Measurements from ENCODE around the gene BANP. TPM values are rescaled to one million over a fixed set of nuclear protein-coding genes. Genes with fewer than 3 reads are reported as not detected.
A peak's percentile ranks its signal among the peaks of the same experiment; 100 is the strongest.

Gene BANP
- total and polyA plus RNA-seq, 2 of the 8 experiments (the other 6 are each of a cell fraction or from before 2014, with no cell fraction given): 25.8 to 39.8 TPM

GRCh38 chr16:87921236-87921773 lies 29.9 kb upstream of the BANP start:
- no peak overlapping the region for H2BK15ac ChIP-seq (ENCODE audit: low read length)
- no peak overlapping the region for H2BK12ac ChIP-seq (ENCODE audit: low read depth, low read length)
- no peak overlapping the region for H3K27ac ChIP-seq (ENCODE audit: low read depth, low read length)
- no peaks in the 10 kb centered on the region for H3K23me2 ChIP-seq (ENCODE audit: low read depth, low read length)
- WGBS, 2 experiments (ENCODE audit: extremely low coverage in 1 of 2, insufficient coverage in 1 of 2, insufficient read length in 1 of 2, insufficient replicate concordance in 2 of 2, low coverage in 1 of 2, low lambda C conversion rate in 2 of 2, missing lambda C conversion rate in 1 of 2): 86% methylated on average over 11 of the region's 13 CpGs; no CpG with 5 or more reads in 1 of the 2 experiments
- no peak overlapping the region for H4K5ac ChIP-seq (ENCODE audit: insufficient read length, low read depth, low read length)
- H3K9ac ChIP-seq (replicated peaks in 1 of 4; ENCODE audit: extremely low read depth in 1 of 4, low read depth in 3 of 4, low read length in 3 of 4): no peak overlapping the region
- H4K8ac ChIP-seq (ENCODE audit: extremely low read depth, insufficient read depth, low read length): no peak overlapping the region; the same call in 1 of the 2 replicates
- H4K20me1 ChIP-seq (replicated peaks in 1 of 2; ENCODE audit: control insufficient read depth in 1 of 2, insufficient read depth in 2 of 2, low read length in 2 of 2): peaks cover 0 to 3% of the 10 kb centered on the region in 2 experiments
- no peak overlapping the region for H3K18ac ChIP-seq (ENCODE audit: extremely low read depth, low read length)
- H2AK5ac ChIP-seq (ENCODE audit: low read depth, low read length): no peak overlapping the region
- H3K14ac ChIP-seq (ENCODE audit: insufficient read length): no peak overlapping the region
- no peaks in the 10 kb centered on the region for H3K27me3 ChIP-seq (replicated peaks in 1 of 4; ENCODE audit: control insufficient read depth in 3 of 4, extremely low read depth in 1 of 4, insufficient read depth in 3 of 4, low read length in 3 of 4)
- no peak overlapping the region for H3K4ac ChIP-seq (replicated peaks; ENCODE audit: insufficient read length, low read depth, low read length)
- no peak overlapping the region for H2BK5ac ChIP-seq (ENCODE audit: low read depth, low read length)
- H2AFZ ChIP-seq (ENCODE audit: low read length): no peak overlapping the region
- FAIRE-seq (no peak), DNase-seq (ENCODE audit: low read depth in 1 of 2, low spot score in 2 of 2) (no peak)
- no peaks in the 10 kb centered on the region for H3K79me2 ChIP-seq (ENCODE audit: control insufficient read depth in 1 of 2, insufficient read depth in 2 of 2, low read length in 2 of 2)
- POLR2A ChIA-PET (ENCODE audit: partially characterized antibody): no interaction called here
- no peaks in the 10 kb centered on the region for H3K79me1 ChIP-seq (ENCODE audit: low read depth, low read length)
- H3K4me2 ChIP-seq (ENCODE audit: insufficient read depth in 1 of 2, low read depth in 2 of 2, low read length in 2 of 2): no peak overlapping the region
- H2BK20ac ChIP-seq (ENCODE audit: low read length): no peak overlapping the region
- H3K23ac ChIP-seq (ENCODE audit: insufficient read length): no peak overlapping the region
- H3K4me1 ChIP-seq (replicated peaks in 1 of 4; ENCODE audit: control insufficient read depth in 3 of 4, insufficient read depth in 4 of 4, low read length in 3 of 4): peaks cover 0 to 13% (median 3%) of the 10 kb centered on the region in 4 experiments; a peak in 5 of 7 replicates
- H4K91ac ChIP-seq (replicated peaks; ENCODE audit: insufficient read length, low read length): no peak overlapping the region
- H2BK120ac ChIP-seq (replicated peaks; ENCODE audit: low read depth, low read length): no peak overlapping the region
- H3K4me3 ChIP-seq (ENCODE audit: extremely low read depth in 1 of 4, insufficient read depth in 2 of 4, low read depth in 3 of 4, low read length in 4 of 4): no peak overlapping the region
- H3K9me3 ChIP-seq (ENCODE audit: insufficient read depth in 2 of 2, low read depth in 1 of 2, low read length in 1 of 2): no peaks in the 10 kb centered on the region
- H3K56ac ChIP-seq (replicated peaks; ENCODE audit: insufficient read length, low read depth, low read length): no peak overlapping the region
- CTCF ChIA-PET (ENCODE audit: partially characterized antibody): interaction anchor here (1.5 to 2.2 kb wide), 2 partner anchors 9 to 152 kb away, joined by 3 to 6 read pairs; no protein-coding TSS in a partner anchor
- H3K36me3 ChIP-seq (ENCODE audit: control insufficient read depth in 2 of 4, insufficient read depth in 4 of 4, low read length in 3 of 4): no peaks in the 10 kb centered on the region
- TF ChIP-seq PHF8 (conservative IDR thresholded peaks at IDR 0.05; ENCODE audit: low read depth, low read length) (no peak), USF2 (IDR thresholded peaks at IDR 0.05; ENCODE audit: low read length) (peak; percentile 64)
